MV-4-11 (cell line): ENCODE measurements around the gene NTHL1.

Experiments used
- DNase-seq: peaks from one replicate; lab custom pipeline; 2025; lab: John Stamatoyannopoulos, UW

NTHL1 gene

GRCh38 chr16:2008009-2008526 lies 39.6 kb downstream of the NTHL1 start:
- peak; percentile 80 for DNase-seq

- DNase-seq = no peak
These were observed 40.4 kb downstream of the NTHL1 start for GRCh38 chr16:2007081-2007836.

GRCh38 chr16:2006317-2006716 lies 41.3 kb downstream of the NTHL1 start:
- DNase-seq = no peak

GRCh38 chr16:2005646-2006045 lies 42.0 kb downstream of the NTHL1 start:
- no peak for DNase-seq

- no peak for DNase-seq
These were observed 42.7 kb downstream of the NTHL1 start for GRCh38 chr16:2004795-2005517.

GRCh38 chr16:2003827-2004641 lies 43.6 kb downstream of the NTHL1 start:
- peak; percentile 84 for DNase-seq

GRCh38 chr16:2003231-2003826 lies 44.3 kb downstream of the NTHL1 start:
- no peak for DNase-seq

- DNase-seq = no peak
These were observed 45.0 kb downstream of the NTHL1 start for GRCh38 chr16:2002406-2003230.

- DNase-seq = no peak
These were observed 45.9 kb downstream of the NTHL1 start for GRCh38 chr16:2001456-2002355.

GRCh38 chr16:2001035-2001434 lies 46.6 kb downstream of the NTHL1 start:
- DNase-seq = no peak

- no peak for DNase-seq
These were observed 47.6 kb downstream of the NTHL1 start for GRCh38 chr16:1999866-2000514.

- no peak for DNase-seq
These were observed 48.5 kb downstream of the NTHL1 start for GRCh38 chr16:1998852-1999801.

- DNase-seq = no peak
These were observed 49.2 kb downstream of the NTHL1 start for GRCh38 chr16:1998360-1998835.

- no peak for DNase-seq
These were observed 49.9 kb downstream of the NTHL1 start for GRCh38 chr16:1997494-1998359.

- no peak for DNase-seq
These were observed 53.9 kb downstream of the NTHL1 start for GRCh38 chr16:1993731-1994131.

GRCh38 chr16:1992704-1993317 lies 54.8 kb downstream of the NTHL1 start:
- no peak for DNase-seq
